ENCODE data around the gene CLINT1.

The CLINT1 gene

GRCh38 chr5:157758706-157759105, 100.2 kb downstream of the CLINT1 start:
- no peak for DNase-seq (ENCODE audit: low spot score)

DNA sequence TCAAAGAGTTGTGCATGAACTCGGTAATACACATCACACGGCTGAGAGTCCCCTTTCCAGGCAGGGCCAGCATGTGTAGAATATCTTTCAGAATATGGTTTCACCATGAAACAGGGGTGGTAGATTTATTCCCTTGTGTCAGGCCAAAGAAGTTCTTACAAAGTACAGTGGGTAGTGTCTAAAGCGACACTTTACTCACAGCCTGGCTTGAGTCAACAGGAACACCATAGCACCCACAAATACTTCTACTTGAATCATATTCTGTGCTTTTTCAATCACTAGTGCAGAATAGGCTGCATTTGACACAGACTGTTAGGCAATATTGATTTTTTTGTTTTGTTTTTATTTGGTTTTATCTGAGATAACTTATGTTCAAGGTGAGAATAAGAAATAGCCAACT, 102.8 kb downstream of the CLINT1 start:
- DNase-seq (ENCODE audit: low spot score), result no peak

DNA sequence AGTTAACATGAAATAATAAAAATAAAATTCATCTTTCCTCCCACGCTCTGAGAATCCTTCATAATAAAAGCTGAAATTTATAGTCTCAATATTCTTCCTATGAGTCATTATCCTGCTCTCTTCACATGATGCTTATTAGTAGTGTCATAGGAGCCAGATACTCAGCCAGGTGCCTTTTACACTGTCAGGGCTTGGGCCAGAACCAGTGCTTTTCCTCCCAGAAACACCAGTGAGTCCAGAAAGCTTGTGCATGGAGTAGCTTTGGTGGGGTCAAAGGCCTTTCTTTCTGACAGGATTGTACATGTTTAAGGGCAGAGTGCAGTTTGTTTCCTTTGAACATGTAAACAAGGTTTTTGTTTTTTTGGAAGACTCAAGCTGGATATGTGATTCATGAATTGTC, 108.6 kb downstream of the CLINT1 start:
- no peak for DNase-seq (ENCODE audit: low spot score)

DNA sequence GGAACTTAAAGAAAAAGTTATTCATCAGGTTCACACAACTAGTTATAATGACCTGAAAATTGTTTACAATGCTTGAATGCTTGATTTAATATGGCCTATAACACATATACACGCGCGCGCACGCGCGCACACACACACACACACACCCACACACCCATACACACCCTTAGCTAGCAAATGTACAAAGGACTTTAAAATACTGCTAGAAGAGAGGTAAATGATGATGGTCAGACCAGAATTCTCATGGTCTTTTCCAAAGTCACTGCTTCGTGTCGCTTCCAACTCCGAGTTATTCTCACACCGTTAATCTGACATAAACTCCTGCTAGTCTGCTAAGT, 109.5 kb downstream of the CLINT1 start:
- no peak for DNase-seq (ENCODE audit: low spot score)

GRCh38 chr5:157748760-157749461, 110.0 kb downstream of the CLINT1 start:
- DNase-seq (ENCODE audit: low spot score), result no peak

- DNase-seq (ENCODE audit: low spot score), result no peak
These were observed 110.9 kb downstream of the CLINT1 start for GRCh38 chr5:157747766-157748700.

DNA sequence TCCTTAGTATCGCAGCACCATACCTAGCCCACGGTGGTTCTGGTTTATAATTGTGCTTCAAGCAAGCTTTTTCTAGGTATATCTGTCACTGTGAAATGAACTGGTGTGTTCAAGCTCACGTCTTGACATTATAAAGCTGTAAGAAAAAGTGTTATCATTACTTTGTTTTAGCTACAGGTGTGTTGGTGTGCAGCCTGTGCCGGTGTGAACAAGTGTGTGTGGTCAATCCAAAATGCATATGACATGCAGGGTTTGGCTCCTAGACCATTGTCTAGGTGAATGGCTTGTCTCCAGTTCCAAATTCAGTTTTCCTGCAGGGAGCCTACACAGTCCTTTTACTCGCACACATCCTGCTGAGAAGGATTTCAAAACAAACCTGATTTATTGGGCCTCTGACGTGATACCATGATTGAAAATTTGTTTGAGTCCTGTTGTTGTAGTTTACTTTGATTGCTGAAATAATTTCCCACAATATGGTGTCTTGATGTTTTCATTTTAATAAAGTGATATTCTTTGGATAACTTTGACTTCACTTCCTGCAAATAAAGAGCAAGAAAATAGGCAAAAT, 111.7 kb downstream of the CLINT1 start:
- DNase-seq (ENCODE audit: low spot score), result no peak

DNA sequence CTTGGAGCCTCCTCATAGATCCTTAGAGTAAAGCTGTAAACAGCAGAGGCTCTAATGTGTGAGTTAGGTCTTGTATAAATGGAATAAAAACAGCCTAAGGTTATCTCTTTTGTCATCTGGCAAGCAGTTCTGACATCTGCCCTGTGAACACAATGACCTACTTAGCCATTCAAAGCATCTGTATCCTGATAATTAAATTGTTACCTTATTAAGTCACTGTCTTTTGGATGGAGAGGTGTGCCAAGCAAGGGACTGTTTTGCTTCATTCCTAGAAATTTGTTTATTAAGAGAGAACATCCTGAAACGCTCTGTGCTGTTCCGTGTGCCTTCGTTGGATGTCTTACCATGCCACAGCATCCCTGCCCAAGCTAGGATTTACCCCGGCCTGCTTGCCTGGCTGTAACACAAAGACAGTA, 113.9 kb downstream of the CLINT1 start:
- no peak for DNase-seq (ENCODE audit: low spot score)

DNA sequence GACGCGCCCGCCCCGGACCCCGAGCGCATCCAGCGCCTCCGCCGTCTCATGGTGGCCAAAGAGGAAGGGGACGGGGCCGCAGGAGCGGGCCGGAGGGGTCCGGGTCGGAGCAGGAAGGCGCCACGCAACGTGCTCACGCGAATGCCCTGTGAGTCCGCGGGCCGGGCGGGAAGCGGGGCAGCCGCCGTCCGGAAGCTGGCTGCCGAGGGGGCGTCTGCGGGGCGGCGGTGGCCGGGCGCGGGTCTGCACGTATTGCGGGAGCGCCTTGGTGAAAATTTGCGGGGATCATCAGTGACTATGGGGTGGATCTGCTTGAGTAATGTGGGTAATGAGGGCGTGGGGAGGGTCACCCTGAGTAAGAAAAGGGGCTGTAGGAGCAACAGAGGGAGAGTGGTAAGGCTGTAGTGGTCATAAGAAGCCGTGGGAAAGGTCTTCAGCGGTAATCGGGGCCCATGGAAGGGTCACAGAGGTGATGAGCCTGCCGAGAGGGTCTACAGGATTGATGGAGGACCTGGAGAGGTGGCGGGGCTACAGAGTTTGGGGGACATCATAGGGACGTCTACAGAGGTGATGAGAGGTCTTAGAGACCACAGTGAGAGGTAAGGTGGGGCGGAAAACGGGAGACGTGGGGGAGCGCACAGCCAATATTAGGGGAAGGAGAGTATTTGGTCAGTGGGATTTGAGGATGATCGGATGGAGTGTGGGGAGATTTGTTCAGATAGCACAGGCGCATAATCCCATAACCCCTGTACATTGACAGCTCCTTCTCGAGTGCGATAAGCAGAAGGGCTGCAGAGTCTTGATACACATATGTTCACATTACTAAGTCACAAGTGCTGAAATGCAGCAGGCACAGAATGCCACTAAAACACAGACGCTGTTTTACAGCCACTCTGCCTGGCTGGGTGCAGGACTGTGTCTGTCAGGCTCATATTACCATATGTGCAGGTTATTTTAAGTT, 114.6 kb downstream of the CLINT1 start:
- DNase-seq (ENCODE audit: low spot score), result peak; percentile 18

- DNase-seq (ENCODE audit: low spot score), result peak; percentile 94
These were observed 115.5 kb downstream of the CLINT1 start, which contains the start of gene LSM11 for GRCh38 chr5:157743163-157744050. LSM11 (plus strand) TSS chr5:157743712; CDS start chr5:157743751, 39 bp downstream.

DNA sequence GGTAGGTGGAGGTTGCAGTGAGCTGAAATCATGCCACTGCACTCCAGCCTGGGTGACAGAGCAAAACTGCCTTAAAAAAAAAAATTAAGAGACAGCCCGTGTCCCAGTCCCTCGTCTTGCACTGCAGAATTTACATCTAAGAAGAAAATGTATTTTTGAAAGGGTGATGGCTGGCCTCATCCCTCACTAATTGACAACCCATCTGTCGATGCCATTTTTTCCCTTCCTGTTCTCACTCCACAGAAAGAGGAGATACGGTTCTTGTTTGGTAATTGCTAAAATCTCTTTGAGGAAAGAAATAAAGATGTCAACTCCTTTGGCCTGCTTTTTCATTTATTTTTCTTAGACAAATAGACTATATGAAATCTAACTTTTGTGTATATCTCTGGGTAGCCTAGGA, 117.8 kb downstream of the CLINT1 start:
- no peak for DNase-seq (ENCODE audit: low spot score)

- peak; percentile 64 for DNase-seq (ENCODE audit: low spot score)
These were observed 118.7 kb downstream of the CLINT1 start for GRCh38 chr5:157740229-157740610.

- DNase-seq (ENCODE audit: low spot score), result no peak
These were observed 119.3 kb downstream of the CLINT1 start for GRCh38 chr5:157739388-157740228.

DNA sequence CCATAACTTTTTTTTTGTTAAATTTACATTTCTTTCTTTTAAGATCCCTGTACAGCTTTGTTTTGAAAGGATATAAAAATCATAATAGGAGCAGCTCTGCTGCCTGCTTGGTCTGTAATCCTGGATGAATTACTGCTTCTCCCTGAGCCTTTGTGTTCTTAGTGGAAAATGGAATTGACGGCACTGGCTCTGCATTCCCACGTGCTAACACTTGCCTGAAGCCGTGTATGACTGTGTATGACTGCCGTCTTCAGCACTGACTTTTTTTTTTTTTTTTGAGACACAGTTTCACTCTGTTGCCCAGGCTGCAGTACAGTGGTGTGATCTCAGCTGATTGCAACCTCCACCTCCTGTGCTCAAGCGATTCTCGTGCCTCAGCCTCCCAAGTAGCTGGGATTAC, 123.0 kb downstream of the CLINT1 start:
- no peak for DNase-seq (ENCODE audit: low spot score)
